Neural progenitor cell (in vitro differentiated cells): Measurements from ENCODE around the gene SFRP4.

Experiments used
- EZH2 ChIP-seq: fragments of 200-600 bp; sonication (generic); IDR thresholded peaks from 2 replicates; pipeline ENCODE4 v1.6.1; 2017; ENCODE audit warnings: antibody characterized with exemption, mild to moderate bottlenecking, moderate library complexity
- TF ChIP-seq, protein P1 (sequence below): fragments of 200-600 bp; sonication (generic); IDR thresholded peaks from 2 replicates; pipeline ENCODE4 v1.5.1; 2017; ENCODE audit warnings: antibody characterized with exemption, mild to moderate bottlenecking

DNA sequence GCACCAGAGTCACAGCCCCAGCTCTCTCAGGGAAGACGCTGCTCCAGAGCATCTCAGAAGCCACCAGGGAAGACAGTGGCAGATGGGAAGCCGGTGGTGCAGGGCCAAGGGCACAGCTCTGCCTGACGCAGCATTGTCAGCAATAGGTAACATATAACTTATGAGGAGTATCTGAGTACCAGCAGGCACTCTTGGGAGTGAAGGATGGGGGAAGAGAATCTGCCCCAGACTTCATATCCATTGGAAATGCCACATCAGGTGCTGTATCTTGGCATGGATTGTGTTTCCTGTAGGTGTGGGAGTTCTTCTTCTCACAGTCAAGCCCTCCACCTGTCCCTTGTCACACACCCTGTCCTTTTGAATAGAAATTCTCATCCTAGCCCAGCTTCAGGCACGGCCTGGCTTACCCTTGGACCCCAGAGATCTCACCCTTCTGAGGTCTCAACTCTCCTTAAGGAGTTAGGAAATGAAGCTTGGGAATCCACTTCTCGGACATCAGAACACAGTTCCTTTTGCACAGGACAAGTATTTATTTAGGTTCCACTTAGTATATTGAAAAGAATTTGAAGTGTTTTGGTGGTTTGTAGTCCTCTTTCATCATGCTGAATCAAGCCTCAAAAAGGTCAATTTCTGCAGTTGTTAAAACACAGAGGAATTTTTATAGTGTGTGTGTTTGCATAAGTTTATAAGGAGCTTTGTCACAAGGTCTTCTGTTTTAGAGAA lies 13.8 kb upstream of the SFRP4 start:
- TF ChIP-seq, protein P1, sequence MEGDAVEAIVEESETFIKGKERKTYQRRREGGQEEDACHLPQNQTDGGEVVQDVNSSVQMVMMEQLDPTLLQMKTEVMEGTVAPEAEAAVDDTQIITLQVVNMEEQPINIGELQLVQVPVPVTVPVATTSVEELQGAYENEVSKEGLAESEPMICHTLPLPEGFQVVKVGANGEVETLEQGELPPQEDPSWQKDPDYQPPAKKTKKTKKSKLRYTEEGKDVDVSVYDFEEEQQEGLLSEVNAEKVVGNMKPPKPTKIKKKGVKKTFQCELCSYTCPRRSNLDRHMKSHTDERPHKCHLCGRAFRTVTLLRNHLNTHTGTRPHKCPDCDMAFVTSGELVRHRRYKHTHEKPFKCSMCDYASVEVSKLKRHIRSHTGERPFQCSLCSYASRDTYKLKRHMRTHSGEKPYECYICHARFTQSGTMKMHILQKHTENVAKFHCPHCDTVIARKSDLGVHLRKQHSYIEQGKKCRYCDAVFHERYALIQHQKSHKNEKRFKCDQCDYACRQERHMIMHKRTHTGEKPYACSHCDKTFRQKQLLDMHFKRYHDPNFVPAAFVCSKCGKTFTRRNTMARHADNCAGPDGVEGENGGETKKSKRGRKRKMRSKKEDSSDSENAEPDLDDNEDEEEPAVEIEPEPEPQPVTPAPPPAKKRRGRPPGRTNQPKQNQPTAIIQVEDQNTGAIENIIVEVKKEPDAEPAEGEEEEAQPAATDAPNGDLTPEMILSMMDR, result no peak
- no peak for TF ChIP-seq EZH2
